HepG2 (cell line): ENCODE measurements around the gene LINGO1. TPM values are rescaled to one million over a fixed set of nuclear protein-coding genes. Genes with fewer than 3 reads are reported as not detected.

ENCODE experiments used
- ETV5 ChIP-seq: IDR thresholded peaks from 2 replicates; pipeline ENCODE4 v1.6.1; 2018; ENCODE audit warnings: missing biosample characterization, missing genetic modification reagents, inconsistent platforms, borderline replicate concordance
- FOXA1 ChIP-seq, 2 experiments: fragments of 450-650 bp in 1 of 2; sonication (generic) in 1 of 2; formaldehyde crosslinking in 1 of 2; IDR thresholded peaks; 2 replicates each; pipeline versions ENCODE4 v1.4.0 to v1.6.1; 2016 to 2020; ENCODE audit warnings: missing genetic modification reagents in 1 of 2
- FOXP4 ChIP-seq: sonication (generic); formaldehyde crosslinking; IDR thresholded peaks from 2 replicates; pipeline ENCODE4 v1.4.0; 2020; ENCODE audit warnings: missing genetic modification reagents
- MED1 ChIP-seq: sonication (generic); formaldehyde crosslinking; IDR thresholded peaks from 2 replicates; pipeline ENCODE4 v1.4.0; 2020; ENCODE audit warnings: missing genetic modification reagents
- NR2F6 ChIP-seq, 2 experiments: IDR thresholded peaks; 2 replicates each; pipeline ENCODE4 v1.6.1; 2016; ENCODE audit warnings: antibody characterized with exemption in 1 of 2, mild to moderate bottlenecking in 1 of 2
- ZBED4 ChIP-seq: sonication (generic); formaldehyde crosslinking; IDR thresholded peaks from 2 replicates; pipeline ENCODE4 v1.4.0; 2020; ENCODE audit warnings: missing genetic modification reagents, borderline replicate concordance
- ZGPAT ChIP-seq: IDR thresholded peaks from 2 replicates; pipeline ENCODE4 v1.6.1; 2016; ENCODE audit warnings: mild to moderate bottlenecking
- ZNF605 ChIP-seq: sonication (generic); formaldehyde crosslinking; IDR thresholded peaks from 2 replicates; pipeline ENCODE4 v1.8.0; 2022; ENCODE audit warnings: mild to moderate bottlenecking, missing genetic modification reagents
- ZNF614 ChIP-seq: IDR thresholded peaks from 2 replicates; pipeline ENCODE4 v1.6.1; 2018; ENCODE audit warnings: missing biosample characterization, missing genetic modification reagents, inconsistent platforms, borderline replicate concordance
- polyA plus RNA-seq, 8 experiments: library from polyadenylated mRNA; depleted of rRNA in 3 of 8; stranded (reverse) in 7 of 8; unstranded in 1 of 8; fragments of >200 nt; fragmentation: Illumina TruSeq in 4 of 8; extraction: Trizol in 4 of 8; gene quantifications; 2 replicates each; pipeline versions ENCODE4 v1.2.1 to v1.2.3, GENCODE V29; 2011 to 2016; ENCODE audit warnings: low read depth in 4 of 8, missing spikeins in 1 of 8, mixed read lengths in 1 of 8; ENCODE audit not compliant: insufficient read depth in 1 of 8
- total RNA-seq, 5 experiments: library from RNA; depleted of rRNA; stranded (reverse); fragments of >200 nt; fragmentation: Illumina TruSeq; extraction: Trizol; gene quantifications; 2 replicates each; pipeline ENCODE4 v1.2.3, GENCODE V29; 2016; ENCODE audit warnings: low read depth in 1 of 5
- TF ChIP-seq, protein P1 (sequence below): sonication (generic); formaldehyde crosslinking; IDR thresholded peaks from 2 replicates; pipeline ENCODE4 v1.4.0; 2020; ENCODE audit warnings: missing genetic modification reagents

Gene LINGO1
- total and polyA plus RNA-seq, 2 of the 13 experiments (the other 11 are each of a cell fraction or from before 2014, with no cell fraction given): 0.07 TPM; not detected in 1

- TF ChIP-seq ZGPAT: 0 out of 2 replicates have a peak, but pooled peaks have one; percentile 20
- 0 out of 2 replicates have a peak, but pooled peaks have one; percentile 54 for TF ChIP-seq ZNF605 (CRISPR knock-in tag)
- TF ChIP-seq ZNF614 (CRISPR knock-in tag): 0 out of 2 replicates have a peak, but pooled peaks have one; percentile 47
- 0 out of 2 replicates have a peak, but pooled peaks have one; percentile 13 for TF ChIP-seq FOXP4 (CRISPR knock-in tag)
- TF ChIP-seq ETV5: peak; percentile 16; the same call in 1 of the 2 replicates
- TF ChIP-seq FOXA1 (IDR thresholded peaks at IDR 0.05): no peak
- peak; percentile 85 for TF ChIP-seq FOXA1 (CRISPR knock-in tag; IDR thresholded peaks at IDR 0.05)
- TF ChIP-seq, protein P1, sequence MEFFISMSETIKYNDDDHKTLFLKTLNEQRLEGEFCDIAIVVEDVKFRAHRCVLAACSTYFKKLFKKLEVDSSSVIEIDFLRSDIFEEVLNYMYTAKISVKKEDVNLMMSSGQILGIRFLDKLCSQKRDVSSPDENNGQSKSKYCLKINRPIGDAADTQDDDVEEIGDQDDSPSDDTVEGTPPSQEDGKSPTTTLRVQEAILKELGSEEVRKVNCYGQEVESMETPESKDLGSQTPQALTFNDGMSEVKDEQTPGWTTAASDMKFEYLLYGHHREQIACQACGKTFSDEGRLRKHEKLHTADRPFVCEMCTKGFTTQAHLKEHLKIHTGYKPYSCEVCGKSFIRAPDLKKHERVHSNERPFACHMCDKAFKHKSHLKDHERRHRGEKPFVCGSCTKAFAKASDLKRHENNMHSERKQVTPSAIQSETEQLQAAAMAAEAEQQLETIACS: no peak
- 0 out of 2 replicates have a peak, but pooled peaks have one; percentile 60 for TF ChIP-seq ZBED4 (CRISPR knock-in tag)
- TF ChIP-seq MED1 (CRISPR knock-in tag): peak; percentile 61
- no peak for TF ChIP-seq NR2F6 (IDR thresholded peaks at IDR 0.05)
- peak; percentile 47; the same call in 1 of the 2 replicates for TF ChIP-seq NR2F6 (CRISPR knock-in tag; IDR thresholded peaks at IDR 0.05)
These were observed 12.9 kb upstream of the LINGO1 start (continued) for GRCh38 chr15:77645602-77646001.
